ENCODE data around the gene CDCA7.

DNA sequence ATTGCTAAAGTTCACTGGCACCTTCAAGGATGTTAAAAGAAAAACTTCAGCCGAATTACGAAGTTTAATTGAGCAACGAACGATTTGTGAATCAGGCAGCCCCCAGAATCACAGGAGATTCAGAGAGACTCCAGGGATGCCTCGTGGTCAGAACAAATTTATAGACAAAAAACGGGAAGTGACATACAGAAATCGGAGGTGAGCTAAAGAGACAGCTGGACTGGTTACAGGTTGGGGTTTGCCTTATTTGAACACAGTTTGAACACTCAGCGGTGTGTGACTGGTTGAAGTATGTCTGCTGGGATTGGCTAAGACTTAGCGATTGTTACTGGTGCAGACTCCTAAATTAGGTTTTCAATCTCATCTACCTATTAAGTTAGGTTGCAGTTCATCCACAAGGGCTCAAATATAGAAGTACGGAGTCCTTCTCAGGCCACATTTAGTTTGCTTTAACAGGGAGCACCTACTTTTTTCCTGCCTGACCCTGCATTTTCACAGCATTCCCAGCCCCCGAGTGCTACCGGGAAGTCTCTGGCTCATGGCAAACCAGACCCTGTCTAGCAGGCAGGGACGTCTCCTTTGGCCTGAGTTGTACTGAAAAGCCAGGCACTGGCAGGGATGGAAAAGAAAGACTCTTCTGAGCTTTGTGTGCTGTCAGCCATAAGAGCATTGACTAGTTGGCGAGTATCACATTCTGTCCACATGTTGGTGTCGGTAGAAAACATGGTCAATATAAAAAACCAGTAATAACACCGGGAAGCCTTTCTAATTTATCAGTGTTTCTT lies 41.1 kb downstream of the CDCA7 start:
- TF ChIP-seq, protein P1, sequence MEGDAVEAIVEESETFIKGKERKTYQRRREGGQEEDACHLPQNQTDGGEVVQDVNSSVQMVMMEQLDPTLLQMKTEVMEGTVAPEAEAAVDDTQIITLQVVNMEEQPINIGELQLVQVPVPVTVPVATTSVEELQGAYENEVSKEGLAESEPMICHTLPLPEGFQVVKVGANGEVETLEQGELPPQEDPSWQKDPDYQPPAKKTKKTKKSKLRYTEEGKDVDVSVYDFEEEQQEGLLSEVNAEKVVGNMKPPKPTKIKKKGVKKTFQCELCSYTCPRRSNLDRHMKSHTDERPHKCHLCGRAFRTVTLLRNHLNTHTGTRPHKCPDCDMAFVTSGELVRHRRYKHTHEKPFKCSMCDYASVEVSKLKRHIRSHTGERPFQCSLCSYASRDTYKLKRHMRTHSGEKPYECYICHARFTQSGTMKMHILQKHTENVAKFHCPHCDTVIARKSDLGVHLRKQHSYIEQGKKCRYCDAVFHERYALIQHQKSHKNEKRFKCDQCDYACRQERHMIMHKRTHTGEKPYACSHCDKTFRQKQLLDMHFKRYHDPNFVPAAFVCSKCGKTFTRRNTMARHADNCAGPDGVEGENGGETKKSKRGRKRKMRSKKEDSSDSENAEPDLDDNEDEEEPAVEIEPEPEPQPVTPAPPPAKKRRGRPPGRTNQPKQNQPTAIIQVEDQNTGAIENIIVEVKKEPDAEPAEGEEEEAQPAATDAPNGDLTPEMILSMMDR (IDR thresholded peaks at IDR 0.05; ENCODE audit: extremely low read depth in 1 of 2, insufficient read depth in 1 of 2, low read depth in 1 of 2, low read length in 2 of 2), result no peak
- TF ChIP-seq GATA2 (IDR thresholded peaks at IDR 0.05; ENCODE audit: insufficient read depth, insufficient read length, low read depth, low read length) (no peak), POLR2A (IDR thresholded peaks at IDR 0.05; ENCODE audit: low read depth, low read length) (no peak), POLR2AphosphoS5 (IDR thresholded peaks at IDR 0.05; ENCODE audit: insufficient read depth, low read depth, low read length) (no peak), FOS (IDR thresholded peaks at IDR 0.05; ENCODE audit: borderline replicate concordance, insufficient read depth, low read length) (no peak), EZH2 (IDR thresholded peaks at IDR 0.05; ENCODE audit: borderline replicate concordance, low read depth, low read length, severe bottlenecking) (no peak)
- TF ChIP-seq, protein P2, sequence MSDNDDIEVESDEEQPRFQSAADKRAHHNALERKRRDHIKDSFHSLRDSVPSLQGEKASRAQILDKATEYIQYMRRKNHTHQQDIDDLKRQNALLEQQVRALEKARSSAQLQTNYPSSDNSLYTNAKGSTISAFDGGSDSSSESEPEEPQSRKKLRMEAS (IDR thresholded peaks at IDR 0.05; ENCODE audit: insufficient read depth, insufficient read length), result no peak

All from endothelial cell of umbilical vein (primary cell).